Vagina (tissue), 2 donors: ENCODE data around the gene TMEM186.

Source experiments
- CTCF ChIP-seq, 3 experiments: fragments of 450-650 bp in 2 of 3; fragments of 200-600 bp in 1 of 3; sonication (generic) in 1 of 3; IDR thresholded peaks; one replicate each; pipeline ENCODE4 v1.5.1; 2017 to 2019; ENCODE audit warnings: antibody characterized with exemption in 3 of 3, mild to moderate bottlenecking in 2 of 3, moderate library complexity in 2 of 3
- POLR2A ChIP-seq, 2 donors: fragments of 450-650 bp; IDR thresholded peaks; one replicate each; pipeline ENCODE4 v1.6.1; 2017; ENCODE audit warnings: antibody characterized with exemption in 2 of 2, mild to moderate bottlenecking in 2 of 2, moderate library complexity in 2 of 2
- POLR2AphosphoS5 ChIP-seq, 2 donors: sonication (generic); formaldehyde crosslinking; IDR thresholded peaks; one replicate each; pipeline ENCODE4 v1.9.0; 2017; ENCODE audit warnings: antibody characterized with exemption in 2 of 2, mild to moderate bottlenecking in 2 of 2, low read depth in 1 of 2; ENCODE audit not compliant: insufficient read depth in 1 of 2

- peak in 1 of 3 experiments; percentile 8 for TF ChIP-seq CTCF (IDR thresholded peaks at IDR 0.05)
- TF ChIP-seq POLR2A (IDR thresholded peaks at IDR 0.05), result peak in 1 of 2 donors; percentile 4
- TF ChIP-seq POLR2AphosphoS5 (IDR thresholded peaks at IDR 0.05; ENCODE audit: insufficient read depth in 1 of 2, low read depth in 1 of 2), result peak; percentile 93 to 99
Measured at GRCh38 chr16:8797364-8798173, at the start of gene TMEM186, which contains the start of gene PMM2.
